ENCODE data around the gene PAPPA.

- TF ChIP-seq CTCF (conservative IDR thresholded peaks at IDR 0.05) (no peak), ZFX (IDR thresholded peaks at IDR 0.05) (no peak)
These were observed 212.7 kb downstream of the PAPPA start for GRCh38 chr9:116366241-116366640.
